Right cardiac atrium (tissue), 5 donors: ENCODE measurements around the gene LYRM4. TPM values are rescaled to one million over a fixed set of nuclear protein-coding genes. Genes with fewer than 3 reads are reported as not detected.
A peak's percentile ranks its signal among the peaks of the same experiment; 100 is the strongest.

Source experiments
- ATAC-seq, 2 donors: fragments of 200-7000 bp; cut with Tn5 transposase; one replicate each; pipeline versions ENCODE4 v1.8.0 to v1.9.1; 2020; ENCODE audit warnings: moderate library complexity in 2 of 2, mild to moderate bottlenecking in 1 of 2
- DNase-seq, 3 donors: peaks; one replicate each; pipeline ENCODE4 v3.0.0-alpha.2; 2020
- H3K27ac ChIP-seq: one replicate; pipeline ENCODE4 v1.5.1; 2013; ENCODE audit warnings: mild to moderate bottlenecking, low read length, control low read depth, moderate library complexity
- H3K27me3 ChIP-seq: one replicate; pipeline ENCODE4 v1.6.1; 2013; ENCODE audit not compliant: control insufficient read depth, insufficient read depth
- H3K4me1 ChIP-seq: one replicate; pipeline ENCODE4 v1.6.1; 2013; ENCODE audit warnings: low read length; ENCODE audit not compliant: control insufficient read depth, insufficient read depth
- H3K4me3 ChIP-seq: one replicate; pipeline ENCODE4 v1.5.1; 2013; ENCODE audit warnings: low read length, control low read depth
- H3K9me3 ChIP-seq: one replicate; pipeline ENCODE4 v1.6.1; 2013; ENCODE audit warnings: low read length; ENCODE audit not compliant: control insufficient read depth
- WGBS: extraction: QIAGEN DNeasy Blood & Tissue Kit; methylation state at CpG from one replicate; pipeline ENCODE4 v1.1.7; 2013; 5-methylcytosine and 5-hydroxymethylcytosine counted together
- intact Hi-C, 4 donors: fragments of 100-400 bp; cut with DNase I; formaldehyde crosslinking; loops; one replicate each; pipeline versions ENCODE4 v1.11.0 to v1.14.0; 2022 to 2023
- polyA plus RNA-seq: library from polyadenylated mRNA; stranded (reverse); fragments of 200-250 nt; gene quantifications from one replicate; pipeline ENCODE4 v1.2.3, GENCODE V29; 2013
- total RNA-seq, 4 donors: library from RNA; stranded (reverse); fragmentation: NEBNext Ultra II Directional; extraction: Animal tissue kit (Norgen Biotek cat#: 25700); gene quantifications; one replicate each; pipeline ENCODE4 v1.2.1, GENCODE V29; 2021
- donor health status: healthy with polysubstance abuse.
- donor health status: DM: no; HTN: yes; CAD: no.
- donor health status: DM: no; HTN: no; CAD: no.
- donor health status: DM: no; HTN: yes; CAD: no; lungs with severe emphysema.
- donor health status: DM: yes; HTN: yes; CAD: no.

Gene LYRM4
- total and polyA plus RNA-seq, 5 donors = 20.2 to 30.5 (median 26.6) TPM

- Histone ChIP-seq H3K4me1 (peaks cover 3% of the 10 kb centered on the region), H3K9me3 (no peaks in the 10 kb centered on the region), H3K27me3 (no peaks in the 10 kb centered on the region), H3K4me3 (peak overlapping the region; percentile 78), H3K27ac (peak overlapping the region; percentile 70)
- intact Hi-C loops = no loop called here
- 2% methylated on average over 22 of the region's 22 CpGs for WGBS
- DNase-seq (peak; percentile 52 to 80 (median 73)), ATAC-seq (peak; percentile 55 to 69)
Measured at GRCh38 chr6:5260111-5260620, 584 bp downstream of the LYRM4 start.

GRCh38 chr6:5259428-5259827 lies 1.3 kb downstream of the LYRM4 start:
- Histone ChIP-seq H3K4me1 (peaks cover 3% of the 10 kb centered on the region), H3K27ac (no peak overlapping the region), H3K9me3 (no peaks in the 10 kb centered on the region), H3K27me3 (no peaks in the 10 kb centered on the region), H3K4me3 (no peak overlapping the region)
- 78% methylated on average over 3 of the region's 3 CpGs for WGBS
- intact Hi-C loops = no loop called here
- DNase-seq = no peak
- ATAC-seq = no peak

- Histone ChIP-seq H3K4me3 (no peak overlapping the region), H3K4me1 (peaks cover 2% of the 10 kb centered on the region), H3K9me3 (no peaks in the 10 kb centered on the region), H3K27ac (no peak overlapping the region), H3K27me3 (no peaks in the 10 kb centered on the region)
- DNase-seq (no peak), ATAC-seq (no peak)
- intact Hi-C loops = no loop called here
- 97% methylated on average over 8 of the region's 8 CpGs for WGBS
Measured at GRCh38 chr6:5257400-5257799, 3.4 kb downstream of the LYRM4 start.

- no peaks in the 10 kb centered on the region for H3K9me3 ChIP-seq
- ATAC-seq = no peak
- intact Hi-C loops = no loop called here
- H3K4me1 ChIP-seq = no peaks in the 10 kb centered on the region
- no peak for DNase-seq
- no peaks in the 10 kb centered on the region for H3K27me3 ChIP-seq
- 90% methylated on average over 3 of the region's 3 CpGs for WGBS
- H3K27ac ChIP-seq = no peak overlapping the region
- no peak overlapping the region for H3K4me3 ChIP-seq
Measured at GRCh38 chr6:5256952-5257351, 3.8 kb downstream of the LYRM4 start.

GRCh38 chr6:5250911-5251310 lies 9.8 kb downstream of the LYRM4 start:
- no peaks in the 10 kb centered on the region for H3K27me3 ChIP-seq
- DNase-seq (no peak), ATAC-seq (no peak)
- 81% methylated on average over 4 of the region's 4 CpGs for whole genome bisulfite sequencing
- H3K9me3 ChIP-seq = no peaks in the 10 kb centered on the region
- no peaks in the 10 kb centered on the region for H3K4me1 ChIP-seq
- H3K27ac ChIP-seq = no peak overlapping the region
- H3K4me3 ChIP-seq = no peak overlapping the region
- intact Hi-C loops = no loop called here

DNA sequence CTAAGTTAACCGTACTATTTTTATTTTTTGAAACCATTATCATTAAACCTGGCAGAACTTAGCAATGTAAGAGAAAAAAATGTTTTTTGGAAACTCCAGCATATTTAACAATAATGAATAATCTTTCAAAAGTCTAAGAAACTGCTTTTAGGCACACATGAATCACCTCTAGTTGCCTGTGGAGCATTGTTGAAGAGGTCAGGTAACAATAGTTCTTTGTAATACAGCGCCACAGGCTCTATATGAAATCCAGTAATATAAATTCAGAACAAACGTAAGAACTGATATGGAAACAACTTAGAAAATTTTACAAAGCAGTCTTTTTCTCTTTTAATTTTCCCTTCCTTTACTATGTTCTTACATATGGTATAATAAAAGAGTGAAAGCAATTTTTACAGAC lies 10.3 kb downstream of the LYRM4 start:
- Histone ChIP-seq H3K4me3 (no peak overlapping the region), H3K9me3 (no peaks in the 10 kb centered on the region), H3K27ac (no peak overlapping the region), H3K27me3 (no peaks in the 10 kb centered on the region), H3K4me1 (no peaks in the 10 kb centered on the region)
- ATAC-seq (no peak), DNase-seq (no peak)
- WGBS = 88% methylated on average over 3 of the region's 3 CpGs
- intact Hi-C loops = no loop called here

DNA sequence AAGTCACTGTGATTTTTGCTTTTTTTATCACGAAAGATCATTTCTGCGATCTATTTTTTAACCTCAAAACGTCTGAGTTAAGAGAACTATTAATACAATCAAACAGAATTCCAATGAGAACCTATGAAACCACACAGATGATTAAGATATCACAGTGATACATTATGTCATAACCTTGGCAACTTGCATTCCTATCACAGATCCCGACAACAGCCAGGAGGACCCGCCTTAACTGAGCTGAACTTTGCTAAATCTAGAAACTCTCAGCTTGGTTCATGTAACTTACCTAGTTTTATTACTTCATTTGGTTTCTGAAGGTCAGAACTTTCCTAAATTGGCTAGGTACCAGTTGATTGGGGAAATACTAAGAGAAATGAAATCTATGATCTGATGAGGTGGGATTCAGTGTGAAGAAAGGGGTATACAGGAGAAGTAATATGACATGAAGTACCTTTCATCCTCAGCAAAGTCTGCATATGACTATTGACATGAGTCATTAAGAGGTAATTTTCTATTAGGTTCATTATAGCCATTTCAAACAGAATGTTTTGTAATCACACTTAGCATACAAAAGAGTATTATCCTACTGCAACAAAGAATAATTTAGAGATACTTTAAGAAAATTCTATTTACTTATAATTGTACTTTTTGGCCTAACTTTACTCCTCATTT lies 11.2 kb downstream of the LYRM4 start:
- Histone ChIP-seq H3K4me1 (no peaks in the 10 kb centered on the region), H3K27me3 (no peaks in the 10 kb centered on the region), H3K4me3 (no peak overlapping the region), H3K27ac (no peak overlapping the region), H3K9me3 (no peaks in the 10 kb centered on the region)
- DNase-seq (no peak), ATAC-seq (no peak)
- intact Hi-C loops = no loop called here
- 88% methylated on average over 5 of the region's 5 CpGs for WGBS

- 94% methylated on average over 9 of the region's 9 CpGs for WGBS
- no peak for DNase-seq
- Histone ChIP-seq H3K4me1 (no peaks in the 10 kb centered on the region), H3K27me3 (no peaks in the 10 kb centered on the region), H3K27ac (no peak overlapping the region), H3K9me3 (no peaks in the 10 kb centered on the region), H3K4me3 (no peak overlapping the region)
- no peak for ATAC-seq
- intact Hi-C loops = no loop called here
Measured at GRCh38 chr6:5248302-5249098, 12.2 kb downstream of the LYRM4 start.

DNA sequence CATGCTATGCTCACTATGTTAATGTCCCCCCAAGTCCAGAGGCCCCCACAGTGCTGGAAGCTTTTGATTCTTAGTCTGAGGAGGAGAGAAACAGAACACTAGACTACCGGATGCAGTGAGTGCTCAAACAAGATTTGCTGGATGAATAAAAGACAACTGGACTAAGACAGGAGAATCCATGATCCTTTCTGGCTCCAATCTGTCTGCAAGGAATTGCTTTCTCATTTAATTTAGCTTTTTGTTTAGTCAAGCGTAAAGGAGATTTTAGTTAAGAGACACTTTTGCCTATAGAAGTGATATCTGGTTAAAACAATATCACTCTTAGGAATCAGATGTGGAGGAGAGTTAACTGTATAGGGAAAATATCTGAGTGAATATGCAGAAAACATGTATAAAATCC lies 13.5 kb downstream of the LYRM4 start:
- Histone ChIP-seq H3K4me3 (no peak overlapping the region), H3K4me1 (no peaks in the 10 kb centered on the region), H3K9me3 (no peaks in the 10 kb centered on the region), H3K27ac (no peak overlapping the region), H3K27me3 (no peaks in the 10 kb centered on the region)
- no peak for DNase-seq
- over 99% methylated on average over 2 of the region's 2 CpGs for WGBS
- intact Hi-C loops = no loop called here
- ATAC-seq = no peak

GRCh38 chr6:5246141-5247097 lies 14.3 kb downstream of the LYRM4 start:
- H3K27me3 ChIP-seq = no peaks in the 10 kb centered on the region
- H3K4me1 ChIP-seq = no peaks in the 10 kb centered on the region
- intact Hi-C loops = no loop called here
- no peak overlapping the region for H3K27ac ChIP-seq
- DNase-seq (no peak), ATAC-seq (peak in 1 of 2 donors; percentile 38)
- H3K9me3 ChIP-seq = no peaks in the 10 kb centered on the region
- H3K4me3 ChIP-seq = no peak overlapping the region
- WGBS = 84% methylated on average over 13 of the region's 13 CpGs
